Erythroblast (primary cell): ENCODE data around the gene ZNF23.

ENCODE experiments used
- GATA1 ChIP-seq: IDR thresholded peaks from 2 replicates; pipeline ENCODE4 v1.6.1; 2011; ENCODE audit warnings: low read depth, mild to moderate bottlenecking, control low read depth, low read length, moderate library complexity
- POLR2A ChIP-seq: IDR thresholded peaks from 2 replicates; pipeline ENCODE4 v1.6.1; 2011; ENCODE audit warnings: mild to moderate bottlenecking, low read length

- TF ChIP-seq POLR2A (no peak), GATA1 (no peak)
Measured at GRCh38 chr16:71449020-71449419, 13.0 kb downstream of the ZNF23 start.
